OCI-LY7 (cell line): Measurements from ENCODE around the gene ABCB1.

Experiments used
- EZH2phosphoT487 ChIP-seq: fragments of 200-600 bp; sonication (generic); IDR thresholded peaks from 2 replicates; pipeline ENCODE4 v1.6.1; 2018; ENCODE audit warnings: low read depth, borderline replicate concordance, mild to moderate bottlenecking, mixed run types, antibody characterized with exemption, low read length, moderate library complexity, mixed read lengths
- TF ChIP-seq, protein P1 (sequence below): fragments of 200-600 bp; sonication (generic); conservative IDR thresholded peaks from 2 replicates; pipeline ENCODE4 v1.5.1; 2014; ENCODE audit warnings: mild to moderate bottlenecking, antibody characterized with exemption, low read length, moderate library complexity, mixed read lengths

DNA sequence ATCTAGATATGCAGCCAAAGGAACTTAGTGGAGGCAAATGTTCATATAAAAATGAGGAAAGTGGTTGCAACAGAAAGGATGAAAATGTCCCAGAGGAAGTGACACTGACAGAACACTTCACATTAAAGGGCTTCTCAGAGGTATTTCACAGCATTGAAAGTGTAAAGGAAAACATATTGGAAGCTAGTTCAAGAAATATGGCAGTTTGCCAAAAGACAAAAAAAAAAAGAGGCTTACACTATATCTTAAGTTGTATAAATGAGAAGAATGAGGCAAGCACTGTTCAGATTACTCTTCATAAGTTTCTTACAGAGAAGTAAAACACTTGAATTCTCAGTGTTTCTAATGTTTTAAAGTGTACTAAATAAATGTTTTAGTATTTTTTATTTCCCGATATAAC lies 47.6 kb upstream of the ABCB1 start:
- TF ChIP-seq, protein P1, sequence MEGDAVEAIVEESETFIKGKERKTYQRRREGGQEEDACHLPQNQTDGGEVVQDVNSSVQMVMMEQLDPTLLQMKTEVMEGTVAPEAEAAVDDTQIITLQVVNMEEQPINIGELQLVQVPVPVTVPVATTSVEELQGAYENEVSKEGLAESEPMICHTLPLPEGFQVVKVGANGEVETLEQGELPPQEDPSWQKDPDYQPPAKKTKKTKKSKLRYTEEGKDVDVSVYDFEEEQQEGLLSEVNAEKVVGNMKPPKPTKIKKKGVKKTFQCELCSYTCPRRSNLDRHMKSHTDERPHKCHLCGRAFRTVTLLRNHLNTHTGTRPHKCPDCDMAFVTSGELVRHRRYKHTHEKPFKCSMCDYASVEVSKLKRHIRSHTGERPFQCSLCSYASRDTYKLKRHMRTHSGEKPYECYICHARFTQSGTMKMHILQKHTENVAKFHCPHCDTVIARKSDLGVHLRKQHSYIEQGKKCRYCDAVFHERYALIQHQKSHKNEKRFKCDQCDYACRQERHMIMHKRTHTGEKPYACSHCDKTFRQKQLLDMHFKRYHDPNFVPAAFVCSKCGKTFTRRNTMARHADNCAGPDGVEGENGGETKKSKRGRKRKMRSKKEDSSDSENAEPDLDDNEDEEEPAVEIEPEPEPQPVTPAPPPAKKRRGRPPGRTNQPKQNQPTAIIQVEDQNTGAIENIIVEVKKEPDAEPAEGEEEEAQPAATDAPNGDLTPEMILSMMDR = no peak
- TF ChIP-seq EZH2phosphoT487 = no peak
